CD14-positive monocyte (primary cell): ENCODE measurements around the gene REG1A. TPM values are rescaled to one million over a fixed set of nuclear protein-coding genes. Genes with fewer than 3 reads are reported as not detected.

ENCODE experiments used
- DNase-seq, 3 donors: peaks; one replicate each; pipeline ENCODE4 v3.0.0-alpha.2; 2011 to 2022
- H2AFZ ChIP-seq: 2 replicates; pipeline ENCODE4 v1.6.0; 2012; ENCODE audit warnings: mild to moderate bottlenecking, low read depth, low read length, inconsistent platforms; ENCODE audit not compliant: insufficient read depth, poor library complexity, severe bottlenecking
- H3K27ac ChIP-seq, 2 donors: 1 replicate in 1 of 2; 2 replicates in 1 of 2; pipeline ENCODE4 v1.5.1; 2012 to 2013; ENCODE audit warnings: low read length in 2 of 2, control low read depth in 1 of 2, inconsistent platforms in 1 of 2, low read depth in 1 of 2, mild to moderate bottlenecking in 1 of 2
- H3K27me3 ChIP-seq, 2 donors: one replicate each; pipeline versions ENCODE4 v1.6.0 to v1.6.1; 2011 to 2013; ENCODE audit warnings: low read length in 2 of 2; ENCODE audit not compliant: control insufficient read depth in 2 of 2, insufficient read depth in 2 of 2
- H3K36me3 ChIP-seq, 2 donors: replicated peaks in 1 of 2; 1 replicate in 1 of 2; 2 replicates in 1 of 2; pipeline versions ENCODE4 v1.5.1 to v1.6.1; 2012 to 2013; ENCODE audit warnings: low read length in 2 of 2, control low read depth in 1 of 2, inconsistent platforms in 1 of 2, mild to moderate bottlenecking in 1 of 2; ENCODE audit not compliant: insufficient read depth in 2 of 2, control insufficient read depth in 1 of 2
- H3K4me1 ChIP-seq, 2 donors: 1 replicate in 1 of 2; 2 replicates in 1 of 2; pipeline versions ENCODE4 v1.5.1 to v1.6.1; 2012 to 2013; ENCODE audit warnings: low read length in 2 of 2, control low read depth in 1 of 2, inconsistent platforms in 1 of 2, mild to moderate bottlenecking in 1 of 2, moderate library complexity in 1 of 2; ENCODE audit not compliant: insufficient read depth in 2 of 2, control insufficient read depth in 1 of 2
- H3K4me2 ChIP-seq: replicated peaks from 2 replicates; pipeline ENCODE3; 2012; ENCODE audit warnings: low read length, moderate library complexity, mild to moderate bottlenecking; ENCODE audit not compliant: poor library complexity, severe bottlenecking; ENCODE audit errors: extremely low read depth
- H3K4me3 ChIP-seq, 3 experiments: fragments of 200-600 bp in 1 of 3; sonication (generic) in 1 of 3; replicated peaks in 1 of 3; 1 replicate in 2 of 3; 2 replicates in 1 of 3; pipeline ENCODE4 v1.5.1; 2011 to 2013; ENCODE audit warnings: low read length in 3 of 3, mild to moderate bottlenecking in 3 of 3, control low read depth in 2 of 3, low read depth in 2 of 3, inconsistent platforms in 1 of 3, moderate library complexity in 1 of 3
- H3K79me2 ChIP-seq: 2 replicates; pipeline ENCODE4 v1.6.0; 2012; ENCODE audit warnings: mild to moderate bottlenecking, control low read depth, inconsistent platforms, low read length, moderate library complexity; ENCODE audit not compliant: insufficient read depth
- H3K9ac ChIP-seq: 2 replicates; pipeline ENCODE4 v1.6.0; 2017; ENCODE audit warnings: low read length, mild to moderate bottlenecking; ENCODE audit not compliant: insufficient read depth, poor library complexity, severe bottlenecking
- H3K9me3 ChIP-seq, 2 donors: replicated peaks in 1 of 2; 1 replicate in 1 of 2; 2 replicates in 1 of 2; pipeline versions ENCODE4 v1.5.1 to v1.6.1; 2012 to 2013; ENCODE audit warnings: low read length in 2 of 2, control low read depth in 1 of 2; ENCODE audit not compliant: control insufficient read depth in 1 of 2, insufficient read depth in 1 of 2
- H4K20me1 ChIP-seq: 2 replicates; pipeline ENCODE4 v1.6.0; 2012; ENCODE audit warnings: mild to moderate bottlenecking, low read length, control low read depth, moderate library complexity; ENCODE audit not compliant: insufficient read depth
- H3K27ac Mint-ChIP-seq, 7 donors: one replicate each; pipeline ENCODE4 v1.8.0; 2020; ENCODE audit warnings: mild to moderate bottlenecking in 7 of 7, mixed read lengths in 7 of 7, moderate library complexity in 6 of 7, inconsistent platforms in 2 of 7
- H3K27me3 Mint-ChIP-seq, 3 donors: one replicate each; pipeline ENCODE4 v1.8.0; 2021 to 2022; ENCODE audit warnings: low read depth in 3 of 3, mild to moderate bottlenecking in 3 of 3, mixed read lengths in 3 of 3, moderate library complexity in 3 of 3, inconsistent platforms in 1 of 3
- H3K36me3 Mint-ChIP-seq, 2 donors: one replicate each; pipeline ENCODE4 v1.8.0; 2020; ENCODE audit warnings: mixed read lengths in 2 of 2, inconsistent platforms in 1 of 2, mild to moderate bottlenecking in 1 of 2
- H3K4me1 Mint-ChIP-seq: one replicate; pipeline ENCODE4 v1.8.0; 2020; ENCODE audit warnings: mild to moderate bottlenecking, mixed read lengths
- H3K4me3 Mint-ChIP-seq, 2 donors: one replicate each; pipeline ENCODE4 v1.8.0; 2020; ENCODE audit warnings: mild to moderate bottlenecking in 2 of 2, mixed read lengths in 2 of 2, moderate library complexity in 1 of 2
- H3K9me3 Mint-ChIP-seq, 7 donors: one replicate each; pipeline ENCODE4 v1.8.0; 2020 to 2022; ENCODE audit warnings: mixed read lengths in 7 of 7, mild to moderate bottlenecking in 6 of 7, moderate library complexity in 6 of 7, inconsistent platforms in 2 of 7
- CTCF ChIP-seq: fragments of 200-600 bp; IDR thresholded peaks from one replicate; pipeline ENCODE4 v1.8.0; 2022; ENCODE audit warnings: antibody characterized with exemption, mild to moderate bottlenecking
- WGBS: methylation state at CpG from one replicate; pipeline ENCODE4 v1.1.5; 2013; ENCODE audit warnings: missing lambda C conversion rate; ENCODE audit not compliant: insufficient coverage; 5-methylcytosine and 5-hydroxymethylcytosine counted together
- intact Hi-C, 2 donors: fragments of 100-400 bp; cut with micrococcal nuclease; formaldehyde crosslinking; loops; one replicate each; pipeline versions ENCODE4 v1.15.0 to v1.15.1; 2023
- polyA plus RNA-seq, 3 donors: library from polyadenylated mRNA; depleted of rRNA in 1 of 3; unstranded in 2 of 3; stranded (reverse) in 1 of 3; fragments of 300-500 nt in 2 of 3; fragments of >200 nt in 1 of 3; fragmentation: Illumina TruSeq in 2 of 3; gene quantifications; 1 replicate in 2 of 3; 2 replicates in 1 of 3; pipeline ENCODE4 v1.2.3, GENCODE V29; 2012 to 2021

Gene REG1A
- polyA plus RNA-seq, 3 donors, result not detected

GRCh38 chr2:79122676-79123075 is 2.4 kb downstream of the REG1A start:
- H3K27me3 ChIP-seq, result no peaks in the 10 kb centered on the region
- Mint-ChIP-seq H3K27me3 (peaks cover 0 to 1% (median 0%) of the 10 kb centered on the region in 3 donors), H3K4me1 (no peaks in the 10 kb centered on the region), H3K4me3 (no peak overlapping the region), H3K9me3 (peaks cover 0 to 7% (median 0%) of the 10 kb centered on the region in 7 donors), H3K27ac (no peak overlapping the region), H3K36me3 (no peaks in the 10 kb centered on the region)
- intact Hi-C loops, result no loop called here
- no peak for DNase-seq
- H4K20me1 ChIP-seq, result no peaks in the 10 kb centered on the region
- no peaks in the 10 kb centered on the region for H3K79me2 ChIP-seq
- no peak overlapping the region for H3K4me2 ChIP-seq
- H3K36me3 ChIP-seq, result no peaks in the 10 kb centered on the region
- 100% methylated on average over 2 of the region's 2 CpGs for WGBS
- H3K4me1 ChIP-seq, result no peaks in the 10 kb centered on the region
- no peak overlapping the region for H3K9ac ChIP-seq
- H3K27ac ChIP-seq, result no peak overlapping the region
- H3K9me3 ChIP-seq, result no peaks in the 10 kb centered on the region
- H2AFZ ChIP-seq, result no peak overlapping the region
- no peak for TF ChIP-seq CTCF
- no peak overlapping the region for H3K4me3 ChIP-seq

- WGBS, result no CpG with 5 or more reads among the region's 9 CpGs
- Mint-ChIP-seq H3K36me3 (no peaks in the 10 kb centered on the region), H3K27ac (no peak overlapping the region), H3K4me3 (no peak overlapping the region), H3K9me3 (peaks cover 0 to 7% (median 0%) of the 10 kb centered on the region in 7 donors), H3K27me3 (peaks cover 1 to 3% (median 2%) of the 10 kb centered on the region in 3 donors), H3K4me1 (no peaks in the 10 kb centered on the region)
- H3K79me2 ChIP-seq, result no peaks in the 10 kb centered on the region
- no peak for TF ChIP-seq CTCF
- no peaks in the 10 kb centered on the region for H3K9me3 ChIP-seq
- H3K4me3 ChIP-seq, result no peak overlapping the region
- DNase-seq, result no peak
- no peak overlapping the region for H3K4me2 ChIP-seq
- no peak overlapping the region for H2AFZ ChIP-seq
- H3K4me1 ChIP-seq, result no peaks in the 10 kb centered on the region
- no peak overlapping the region for H3K9ac ChIP-seq
- no peaks in the 10 kb centered on the region for H3K27me3 ChIP-seq
- intact Hi-C loops, result no loop called here
- H3K36me3 ChIP-seq, result no peaks in the 10 kb centered on the region
- no peak overlapping the region for H3K27ac ChIP-seq
- no peaks in the 10 kb centered on the region for H4K20me1 ChIP-seq
Measured at GRCh38 chr2:79124907-79125720, 4.8 kb downstream of the REG1A start.
